Measurements from ENCODE around the gene THEMIS. TPM values are rescaled to one million over a fixed set of nuclear protein-coding genes. Genes with fewer than 3 reads are reported as not detected.

The THEMIS gene
- total and polyA plus RNA-seq, 2 of the 4 experiments (the other 2 are of a cell fraction): not detected

DNA sequence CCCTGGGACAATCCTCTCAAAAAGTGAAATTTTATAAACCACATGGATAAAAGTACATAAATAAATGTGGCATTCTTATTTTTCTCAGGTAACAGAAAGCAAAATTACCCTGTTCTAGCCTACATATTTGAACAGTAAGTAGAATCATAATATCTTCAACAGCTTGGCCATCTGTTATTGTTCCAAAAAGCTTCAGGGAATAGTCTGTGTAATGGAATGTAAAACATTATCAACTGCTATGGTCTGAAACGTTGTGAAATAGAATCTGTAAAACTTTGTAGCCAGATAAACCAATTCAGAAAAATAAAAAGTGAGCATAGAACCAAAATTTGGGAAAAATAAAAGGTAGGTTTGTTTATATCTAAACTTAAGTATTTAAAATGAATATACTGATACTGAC, 114.7 kb downstream of the THEMIS start:
- no peak overlapping the region for H4K8ac ChIP-seq (ENCODE audit: low read depth in 2 of 2, low read length in 2 of 2)
- H3K27me3 ChIP-seq (ENCODE audit: control insufficient read depth, insufficient read depth, low read length): peaks cover 7% of the 10 kb centered on the region
- no TSS peak for BruUV-seq (replicated peaks)
- H3K4me2 ChIP-seq (ENCODE audit: low read depth, low read length): no peak overlapping the region
- peak; percentile 22 for DNase-seq
- WGBS, 2 experiments (ENCODE audit: extremely low coverage in 2 of 2, insufficient read length in 1 of 2): no CpG with 5 or more reads among the region's 1 CpG
- no peak overlapping the region for H3K56ac ChIP-seq (ENCODE audit: extremely low read depth, insufficient read depth, low read length)
- 0 out of 2 replicates have a peak, but pooled peaks cover 3% of the 10 kb centered on the region for H3K9me3 ChIP-seq (ENCODE audit: control insufficient read depth, insufficient read depth, low read length)
- H2AFZ ChIP-seq (replicated peaks; ENCODE audit: low read length, poor library complexity): no peak overlapping the region
- no peak overlapping the region for H2BK120ac ChIP-seq (ENCODE audit: low read depth, low read length)
- no peak overlapping the region for H2AK9ac ChIP-seq (replicated peaks; ENCODE audit: low read depth, low read length, poor library complexity)
- no peaks in the 10 kb centered on the region for H3K9me1 ChIP-seq (ENCODE audit: insufficient read depth, low read length)
- TF ChIP-seq CEBPB (IDR thresholded peaks at IDR 0.05; ENCODE audit: low read depth, low read length) (0 out of 2 replicates have a peak, but pooled peaks have one; percentile 23), NFE2L2 (IDR thresholded peaks at IDR 0.05; ENCODE audit: low read depth, low read length) (no peak)
- peak; percentile 79 for ATAC-seq (ENCODE audit: low read depth)
- H3K23ac ChIP-seq (ENCODE audit: low read depth, low read length): no peak overlapping the region
- no peak overlapping the region for H3K14ac ChIP-seq (replicated peaks; ENCODE audit: low read depth, low read length)
- in situ Hi-C loops (cut with MboI; ENCODE audit: low sequenced_read_pairs): no loop called here
- no peak overlapping the region for H4K5ac ChIP-seq (ENCODE audit: low read depth, low read length)
- no peak overlapping the region for H3K4me3 ChIP-seq (ENCODE audit: insufficient read depth, low read depth, low read length)
- no peak overlapping the region for H3K27ac ChIP-seq (ENCODE audit: insufficient read depth, low read length)
- no peaks in the 10 kb centered on the region for H3K79me1 ChIP-seq (ENCODE audit: low read depth in 1 of 2, low read length in 2 of 2)
- ChIA-PET CTCF (interaction anchor here (1.1 kb wide), 1 partner anchor 21 kb away, joined by 3 read pairs; no protein-coding TSS in a partner anchor), POLR2A (ENCODE audit: unreplicated experiment) (no interaction called here)
- no peaks in the 10 kb centered on the region for H4K20me1 ChIP-seq (ENCODE audit: insufficient read depth, low read length)
- intact Hi-C loops (cut with micrococcal nuclease): no loop called here
- H4K91ac ChIP-seq (ENCODE audit: insufficient read depth, low read depth, low read length): no peak overlapping the region
- no peaks in the 10 kb centered on the region for H3K36me3 ChIP-seq (ENCODE audit: control insufficient read depth, insufficient read depth, low read length)
- H3K4ac ChIP-seq (ENCODE audit: low read depth, low read length): no peak overlapping the region
- no peak overlapping the region for H2BK15ac ChIP-seq (ENCODE audit: low read depth, low read length)
- no peak overlapping the region for H3K18ac ChIP-seq (ENCODE audit: low read depth, low read length)
- no peak overlapping the region for H2BK5ac ChIP-seq (ENCODE audit: low read depth, low read length, poor library complexity, severe bottlenecking)
- dilution Hi-C loops (cut with HindIII; ENCODE audit: low sequenced_read_pairs, unreplicated experiment): no loop called here
- H3K4me1 ChIP-seq (ENCODE audit: control insufficient read depth, insufficient read depth, low read length): no peaks in the 10 kb centered on the region
- H3K9ac ChIP-seq (ENCODE audit: low read depth, low read length): no peak overlapping the region
- H2AK5ac ChIP-seq (ENCODE audit: low read depth, low read length): no peak overlapping the region
- no peak overlapping the region for H2BK20ac ChIP-seq (ENCODE audit: low read depth, low read length)

Measured in IMR-90 (cell line).